GM23248 (cell line): ENCODE data around the gene KCNJ6.

ENCODE experiments used
- EZH2 ChIP-seq: fragments of 200-600 bp; sonication (generic); IDR thresholded peaks from 2 replicates; pipeline ENCODE4 v1.6.1; 2018; ENCODE audit warnings: antibody characterized with exemption, mild to moderate bottlenecking; ENCODE audit not compliant: insufficient read depth, poor library complexity, severe bottlenecking
- EZH2phosphoT487 ChIP-seq: fragments of 200-600 bp; sonication (generic); IDR thresholded peaks from 2 replicates; pipeline ENCODE4 v1.6.1; 2018; ENCODE audit warnings: antibody characterized with exemption, moderate library complexity, mild to moderate bottlenecking, low read depth; ENCODE audit not compliant: insufficient read depth

GRCh38 chr21:37594472-37594951, 321.7 kb downstream of the KCNJ6 start:
- TF ChIP-seq EZH2 (no peak), EZH2phosphoT487 (no peak)
